ENCODE results near the gene NR3C2. TPM values are rescaled to one million over a fixed set of nuclear protein-coding genes. Genes with fewer than 3 reads are reported as not detected.

NR3C2 gene
- total and polyA plus RNA-seq, 4 donors, result 2.8 to 43.9 (median 11.5) TPM

- Histone ChIP-seq H3K9me3 (ENCODE audit: control insufficient read depth in 4 of 4, insufficient read depth in 3 of 4, low read length in 3 of 4) (no peaks in the 10 kb centered on the region), H3K27me3 (ENCODE audit: control insufficient read depth in 3 of 3, insufficient read depth in 3 of 3, low read length in 2 of 3) (no peaks in the 10 kb centered on the region), H3K27ac (ENCODE audit: low read depth in 1 of 2, low read length in 1 of 2) (peak overlapping the region in 1 of 2 donors; percentile 53), H3K4me1 (ENCODE audit: control insufficient read depth in 5 of 5, insufficient read depth in 5 of 5, low read length in 5 of 5) (peaks cover 0 to 11% (median 0%) of the 10 kb centered on the region in 5 donors), H3K4me3 (no peak overlapping the region), H3K9ac (ENCODE audit: insufficient read depth in 1 of 2, low read length in 2 of 2) (no peak overlapping the region), H3K36me3 (ENCODE audit: control insufficient read depth in 4 of 4, insufficient read depth in 4 of 4, low read length in 4 of 4) (peaks cover 0 to 5% (median 0%) of the 10 kb centered on the region in 4 donors)
- ATAC-seq (ENCODE audit: insufficient read depth, low FRiP score) (no peak), DNase-seq (no peak)
- WGBS, 2 donors, result 80 to 82% methylated on average over 10 of the region's 10 CpGs
- TF ChIP-seq CTCF (IDR thresholded peaks at IDR 0.05; ENCODE audit: control extremely low read depth, extremely low read depth), result no peak
These were observed 382.5 kb downstream of the NR3C2 start for GRCh38 chr4:148059617-148060180.

- Histone ChIP-seq H3K4me3 (no peak overlapping the region), H3K27ac (ENCODE audit: low read depth in 1 of 2, low read length in 1 of 2) (peak overlapping the region in 1 of 2 donors; percentile 39), H3K27me3 (ENCODE audit: control insufficient read depth in 3 of 3, insufficient read depth in 3 of 3, low read length in 2 of 3) (no peaks in the 10 kb centered on the region), H3K36me3 (ENCODE audit: control insufficient read depth in 4 of 4, insufficient read depth in 4 of 4, low read length in 4 of 4) (no peaks in the 10 kb centered on the region), H3K9ac (ENCODE audit: insufficient read depth in 1 of 2, low read length in 2 of 2) (no peak overlapping the region), H3K9me3 (ENCODE audit: control insufficient read depth in 4 of 4, insufficient read depth in 3 of 4, low read length in 3 of 4) (no peaks in the 10 kb centered on the region), H3K4me1 (ENCODE audit: control insufficient read depth in 5 of 5, insufficient read depth in 5 of 5, low read length in 5 of 5) (peaks cover 0 to 18% (median 0%) of the 10 kb centered on the region in 5 donors)
- TF ChIP-seq CTCF (IDR thresholded peaks at IDR 0.05; ENCODE audit: control extremely low read depth, extremely low read depth), result no peak
- DNase-seq, result no peak
- ATAC-seq (ENCODE audit: insufficient read depth, low FRiP score), result no peak
- 90 to 95% methylated on average over 14 of the region's 14 CpGs for WGBS, 2 donors
These were observed 384.0 kb downstream of the NR3C2 start for GRCh38 chr4:148057984-148058859.

- DNase-seq, result no peak
- WGBS, 2 donors, result 90 to 93% methylated on average over 5 of the region's 5 CpGs
- Histone ChIP-seq H3K36me3 (ENCODE audit: control insufficient read depth in 4 of 4, insufficient read depth in 4 of 4, low read length in 4 of 4) (no peaks in the 10 kb centered on the region), H3K27me3 (ENCODE audit: control insufficient read depth in 3 of 3, insufficient read depth in 3 of 3, low read length in 2 of 3) (no peaks in the 10 kb centered on the region), H3K9me3 (ENCODE audit: control insufficient read depth in 4 of 4, insufficient read depth in 3 of 4, low read length in 3 of 4) (no peaks in the 10 kb centered on the region), H3K4me3 (no peak overlapping the region), H3K27ac (ENCODE audit: low read depth in 1 of 2, low read length in 1 of 2) (no peak overlapping the region), H3K9ac (ENCODE audit: insufficient read depth in 1 of 2, low read length in 2 of 2) (no peak overlapping the region), H3K4me1 (ENCODE audit: control insufficient read depth in 5 of 5, insufficient read depth in 5 of 5, low read length in 5 of 5) (peaks cover 0 to 17% (median 0%) of the 10 kb centered on the region in 5 donors)
- no peak for TF ChIP-seq CTCF (IDR thresholded peaks at IDR 0.05; ENCODE audit: control extremely low read depth, extremely low read depth)
- ATAC-seq (ENCODE audit: insufficient read depth, low FRiP score), result no peak
These were observed 384.7 kb downstream of the NR3C2 start for GRCh38 chr4:148057516-148057915.

Measured in lung (tissue), 12 donors.